Esophagus (tissue), 2 donors: ENCODE measurements around the gene SPATA24. TPM values are rescaled to one million over a fixed set of nuclear protein-coding genes. Genes with fewer than 3 reads are reported as not detected.
"Not testable (repeated sequence)": the region's sequence is repeated elsewhere in the genome, so short reads cannot be mapped to it uniquely, and the experiment has no call there.

Source experiments
- H3K27ac ChIP-seq, 2 donors: one replicate each; pipeline ENCODE4 v1.5.1; 2013; ENCODE audit warnings: low read depth in 2 of 2, mild to moderate bottlenecking in 2 of 2, inconsistent platforms in 1 of 2, low read length in 1 of 2, moderate library complexity in 1 of 2
- H3K27me3 ChIP-seq, 2 donors: one replicate each; pipeline ENCODE4 v1.6.1; 2013; ENCODE audit warnings: low read length in 2 of 2, control low read depth in 1 of 2, mild to moderate bottlenecking in 1 of 2; ENCODE audit not compliant: insufficient read depth in 2 of 2, control insufficient read depth in 1 of 2
- H3K36me3 ChIP-seq, 2 donors: one replicate each; pipeline ENCODE4 v1.6.1; 2013; ENCODE audit warnings: low read length in 1 of 2; ENCODE audit not compliant: control insufficient read depth in 2 of 2, insufficient read depth in 2 of 2
- H3K4me1 ChIP-seq, 2 donors: one replicate each; pipeline ENCODE4 v1.6.1; 2013; ENCODE audit warnings: low read length in 1 of 2; ENCODE audit not compliant: control insufficient read depth in 2 of 2, insufficient read depth in 2 of 2
- H3K4me3 ChIP-seq, 2 donors: one replicate each; pipeline ENCODE4 v1.5.1; 2013; ENCODE audit warnings: low read length in 2 of 2, mild to moderate bottlenecking in 2 of 2, low read depth in 1 of 2, moderate library complexity in 1 of 2
- H3K9me3 ChIP-seq, 2 donors: one replicate each; pipeline ENCODE4 v1.6.1; 2013; ENCODE audit warnings: mild to moderate bottlenecking in 2 of 2, low read depth in 1 of 2, low read length in 1 of 2, moderate library complexity in 1 of 2; ENCODE audit not compliant: control insufficient read depth in 2 of 2, insufficient read depth in 1 of 2
- WGBS, 2 donors: extraction: QIAGEN DNeasy Blood & Tissue Kit; methylation state at CpG; one replicate each; pipeline ENCODE4 v1.1.7; 2013; 5-methylcytosine and 5-hydroxymethylcytosine counted together
- polyA plus RNA-seq, 2 donors: library from polyadenylated mRNA; stranded (reverse); fragments of 200-250 nt; gene quantifications; one replicate each; pipeline ENCODE4 v1.2.3, GENCODE V29; 2013
- donor health status: healthy with polysubstance abuse.
- donor health status: Bipolar disorder and iron deficiency.

SPATA24 gene
- polyA plus RNA-seq, 2 donors = 5.9 to 6.0 TPM

DNA sequence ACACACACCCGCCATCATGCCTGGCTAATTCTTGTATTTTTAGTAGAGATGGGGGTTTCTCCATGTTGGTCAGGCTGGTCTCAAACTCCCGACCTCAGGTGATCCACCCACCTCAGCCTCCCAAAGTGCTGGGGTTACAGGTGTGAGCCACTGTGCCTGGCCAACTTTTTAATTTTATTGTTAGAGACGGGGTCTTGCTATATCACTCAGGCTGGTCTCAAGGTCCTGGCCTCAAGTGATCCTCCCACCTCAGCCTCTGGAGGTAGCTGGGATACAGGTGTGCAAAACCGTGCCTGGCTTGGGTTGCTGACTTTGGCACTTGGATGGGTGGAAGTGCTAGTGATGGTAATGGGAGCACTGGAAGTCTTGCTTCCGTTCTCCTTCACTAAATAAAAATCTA, 5.2 kb upstream of the SPATA24 start:
- not testable (repeated sequence) for H3K9me3 ChIP-seq, H3K4me3 ChIP-seq, H3K36me3 ChIP-seq, H3K27ac ChIP-seq, H3K27me3 ChIP-seq, H3K4me1 ChIP-seq
- WGBS, 2 donors = 89 to 93% methylated on average over 5 of the region's 5 CpGs

DNA sequence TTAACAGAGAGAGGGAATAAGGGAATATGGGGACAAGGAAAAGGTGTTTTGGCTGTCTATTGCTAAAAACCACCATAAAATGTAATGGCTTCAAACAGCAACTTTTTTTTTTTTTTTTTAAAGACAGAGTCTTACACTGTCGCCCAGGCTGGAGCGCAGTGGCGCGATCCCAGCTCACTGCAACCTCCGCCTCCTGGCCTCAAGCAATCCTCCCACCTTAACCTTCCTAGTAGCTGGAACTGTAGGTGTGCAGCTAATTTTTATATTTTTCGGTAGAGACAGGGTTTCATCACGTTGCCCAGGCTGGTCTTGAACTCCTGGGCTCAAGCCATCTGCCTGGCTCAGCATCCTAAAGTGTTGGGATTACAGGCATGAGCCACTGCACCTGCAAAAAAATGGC, 4.3 kb upstream of the SPATA24 start:
- Histone ChIP-seq H3K27me3 (no peaks in the 10 kb centered on the region), H3K4me1 (peaks cover 0 to 6% of the 10 kb centered on the region in 2 donors), H3K4me3 (no peak overlapping the region), H3K9me3 (no peaks in the 10 kb centered on the region), H3K36me3 (peaks cover 0 to 4% of the 10 kb centered on the region in 2 donors), H3K27ac (no peak overlapping the region)
- 91 to 92% methylated on average over 7 of the region's 7 CpGs for WGBS, 2 donors

DNA sequence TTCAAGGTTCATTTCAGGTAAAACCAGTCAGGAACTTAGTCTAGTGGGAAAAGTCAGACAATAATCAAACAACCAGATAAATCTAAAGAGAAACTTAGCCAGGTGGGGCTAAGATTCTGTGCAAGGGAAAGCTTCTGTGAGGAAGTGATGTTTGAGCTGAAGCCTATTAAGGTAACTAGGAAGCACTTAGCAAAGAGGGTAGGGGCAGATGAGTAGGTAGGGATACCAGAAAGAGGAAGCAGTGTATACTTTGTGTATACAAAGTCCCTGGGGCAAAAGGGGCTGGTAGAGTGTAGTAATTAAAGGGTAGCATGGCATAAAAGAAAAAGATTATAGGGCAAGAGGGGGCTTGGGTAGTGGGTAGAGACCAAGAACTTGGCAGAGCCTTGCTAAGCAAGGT, 3.6 kb upstream of the SPATA24 start:
- peak overlapping the region; percentile 30 to 62 for H3K27ac ChIP-seq
- peaks cover 0 to 4% of the 10 kb centered on the region in 2 donors for H3K36me3 ChIP-seq
- H3K27me3 ChIP-seq = no peaks in the 10 kb centered on the region

DNA sequence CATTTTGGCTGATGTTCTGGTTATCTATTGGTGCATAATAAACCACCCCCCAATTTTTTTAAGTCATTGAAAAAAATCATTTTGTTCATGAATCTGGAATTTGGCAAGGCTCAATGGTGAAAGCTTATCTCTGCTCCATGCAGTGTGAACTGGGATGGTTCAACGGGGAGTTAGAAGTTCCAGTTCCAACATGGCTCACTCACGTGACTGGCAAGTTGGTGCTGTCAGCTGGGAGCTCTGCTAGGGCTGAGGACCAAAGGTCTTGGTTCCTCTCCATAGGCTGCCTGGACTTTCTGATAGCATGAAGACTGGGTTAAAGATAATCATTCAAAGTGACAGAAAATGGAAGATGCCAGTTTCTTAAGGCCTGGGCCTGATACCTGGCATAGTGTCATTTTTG, 3.1 kb upstream of the SPATA24 start:
- no peaks in the 10 kb centered on the region for H3K9me3 ChIP-seq
- H3K4me3 ChIP-seq = no peak overlapping the region
- WGBS, 2 donors = 55 to 68% methylated on average over 2 of the region's 2 CpGs
- H3K4me1 ChIP-seq = peaks cover 0 to 6% of the 10 kb centered on the region in 2 donors
- H3K36me3 ChIP-seq = peaks cover 0 to 4% of the 10 kb centered on the region in 2 donors
- H3K27ac ChIP-seq = peak overlapping the region in 1 of 2 donors; percentile 61
- H3K27me3 ChIP-seq = no peaks in the 10 kb centered on the region

More for the DNA sequence above, 3.6 kb upstream of the SPATA24 start:
- Histone ChIP-seq H3K4me1 (peaks cover 0 to 6% of the 10 kb centered on the region in 2 donors), H3K4me3 (no peak overlapping the region), H3K9me3 (no peaks in the 10 kb centered on the region)

- no peaks in the 10 kb centered on the region for H3K9me3 ChIP-seq
- H3K27ac ChIP-seq = peak overlapping the region; percentile 94 to 97
- no peaks in the 10 kb centered on the region for H3K36me3 ChIP-seq
- H3K4me1 ChIP-seq = peaks cover 0 to 6% of the 10 kb centered on the region in 2 donors
- WGBS, 2 donors = 62 to 69% methylated on average over 5 of the region's 5 CpGs
- no peaks in the 10 kb centered on the region for H3K27me3 ChIP-seq
- H3K4me3 ChIP-seq = peak overlapping the region in 1 of 2 donors; percentile 59
Measured at GRCh38 chr5:139404484-139404840, 573 bp upstream of the SPATA24 start.

DNA sequence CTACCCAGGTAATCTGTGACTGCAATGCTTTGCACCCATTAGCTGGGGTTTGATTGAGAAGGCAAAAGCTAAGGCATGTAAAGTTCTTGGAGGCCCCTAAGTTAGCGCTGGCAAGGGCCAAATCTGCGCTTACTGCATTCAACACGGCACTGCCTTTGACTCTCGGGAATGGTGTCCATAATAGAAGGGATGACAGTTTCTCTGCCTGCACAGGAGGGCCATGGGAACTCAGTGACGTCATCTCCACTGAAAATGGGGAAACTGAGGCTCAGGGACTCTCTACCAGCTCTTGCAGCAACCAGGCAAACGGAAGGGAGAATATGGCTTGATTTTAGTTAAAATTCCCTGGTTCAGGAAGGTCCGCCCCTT, 487 bp downstream of the SPATA24 start:
- Histone ChIP-seq H3K4me3 (peak overlapping the region; percentile 54 to 59), H3K9me3 (no peaks in the 10 kb centered on the region), H3K36me3 (no peaks in the 10 kb centered on the region), H3K27ac (peak overlapping the region; percentile 94 to 97), H3K4me1 (peaks cover 0 to 6% of the 10 kb centered on the region in 2 donors), H3K27me3 (no peaks in the 10 kb centered on the region)
- WGBS, 2 donors = 17 to 22% methylated on average over 7 of the region's 7 CpGs

GRCh38 chr5:139402561-139403158, 1.2 kb downstream of the SPATA24 start:
- Histone ChIP-seq H3K27me3 (no peaks in the 10 kb centered on the region), H3K27ac (peak overlapping the region in 1 of 2 donors; percentile 7), H3K9me3 (no peaks in the 10 kb centered on the region), H3K36me3 (no peaks in the 10 kb centered on the region), H3K4me3 (no peak overlapping the region), H3K4me1 (peaks cover 0 to 6% of the 10 kb centered on the region in 2 donors)
- WGBS, 2 donors = 78 to 84% methylated on average over 7 of the region's 7 CpGs

GRCh38 chr5:139401546-139401945, 2.3 kb downstream of the SPATA24 start:
- peaks cover 0 to 2% of the 10 kb centered on the region in 2 donors for H3K4me1 ChIP-seq
- no peaks in the 10 kb centered on the region for H3K9me3 ChIP-seq
- H3K27ac ChIP-seq = no peak overlapping the region
- no peak overlapping the region for H3K4me3 ChIP-seq
- H3K27me3 ChIP-seq = no peaks in the 10 kb centered on the region
- WGBS, 2 donors = 92 to 94% methylated on average over 10 of the region's 10 CpGs
- H3K36me3 ChIP-seq = no peaks in the 10 kb centered on the region

DNA sequence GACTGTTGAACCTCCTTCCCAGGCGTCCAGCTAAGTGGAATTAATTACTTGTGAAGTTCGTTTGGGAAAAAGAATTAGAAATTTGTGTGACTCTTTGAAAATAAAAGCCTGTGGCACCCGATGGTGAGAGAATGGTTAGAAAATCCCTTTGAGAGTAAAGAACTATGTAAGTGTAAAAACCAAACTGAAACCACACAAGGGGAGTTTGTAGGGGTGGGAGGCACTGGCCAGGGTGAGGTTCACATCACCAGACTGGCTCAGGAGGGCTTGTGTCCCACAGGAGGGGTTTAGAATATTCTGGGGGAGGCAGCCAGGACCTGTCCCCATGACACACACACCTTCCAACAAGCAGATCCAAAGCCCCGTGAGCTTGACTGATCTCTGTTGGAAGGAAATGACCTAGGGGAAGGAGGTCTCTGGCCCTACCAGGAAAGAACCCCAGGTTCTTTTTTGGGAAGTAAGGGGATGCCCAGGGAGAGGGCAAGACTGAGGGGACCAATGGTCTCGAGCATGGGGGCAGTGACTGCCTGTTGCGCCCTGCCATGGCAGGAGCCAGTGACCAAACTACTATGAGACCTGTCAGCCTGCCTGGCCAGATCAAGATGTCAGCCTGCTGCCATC, 4.3 kb downstream of the SPATA24 start:
- Histone ChIP-seq H3K27me3 (no peaks in the 10 kb centered on the region), H3K9me3 (no peaks in the 10 kb centered on the region), H3K36me3 (no peaks in the 10 kb centered on the region), H3K4me1 (peaks cover 0 to 5% of the 10 kb centered on the region in 2 donors), H3K4me3 (no peak overlapping the region), H3K27ac (no peak overlapping the region)
- 75 to 76% methylated on average over 6 of the region's 6 CpGs for WGBS, 2 donors

- Histone ChIP-seq H3K36me3 (no peaks in the 10 kb centered on the region), H3K4me3 (no peak overlapping the region), H3K27me3 (no peaks in the 10 kb centered on the region), H3K9me3 (no peaks in the 10 kb centered on the region), H3K27ac (no peak overlapping the region), H3K4me1 (peaks cover 9 to 10% of the 10 kb centered on the region in 2 donors)
- WGBS, 2 donors = 28 to 45% methylated on average over 6 of the region's 6 CpGs
Measured at GRCh38 chr5:139397921-139398320, 6.0 kb downstream of the SPATA24 start.
